ENCODE measurements around the gene MS4A10. TPM values are rescaled to one million over a fixed set of nuclear protein-coding genes. Genes with fewer than 3 reads are reported as not detected.

The MS4A10 gene
- total RNA-seq, 1 experiment from 2014 or later = not detected

- Mint-ChIP-seq H3K27ac (no peak overlapping the region), H3K27me3 (ENCODE audit: low read depth) (peaks cover 22% of the 10 kb centered on the region), H3K4me1 (no peaks in the 10 kb centered on the region), H3K9me3 (peaks cover 10% of the 10 kb centered on the region), H3K4me3 (no peak overlapping the region), H3K36me3 (no peaks in the 10 kb centered on the region)
- DNase-seq (ENCODE audit: low spot score) = no peak
- POLR2A ChIA-PET = no interaction called here
- CTCF ChIA-PET = interaction anchor here (1.8 kb wide), 1 partner anchor 86 kb away, joined by 8 read pairs; no protein-coding TSS in a partner anchor
- no peak for ATAC-seq
- TF ChIP-seq, protein P1, sequence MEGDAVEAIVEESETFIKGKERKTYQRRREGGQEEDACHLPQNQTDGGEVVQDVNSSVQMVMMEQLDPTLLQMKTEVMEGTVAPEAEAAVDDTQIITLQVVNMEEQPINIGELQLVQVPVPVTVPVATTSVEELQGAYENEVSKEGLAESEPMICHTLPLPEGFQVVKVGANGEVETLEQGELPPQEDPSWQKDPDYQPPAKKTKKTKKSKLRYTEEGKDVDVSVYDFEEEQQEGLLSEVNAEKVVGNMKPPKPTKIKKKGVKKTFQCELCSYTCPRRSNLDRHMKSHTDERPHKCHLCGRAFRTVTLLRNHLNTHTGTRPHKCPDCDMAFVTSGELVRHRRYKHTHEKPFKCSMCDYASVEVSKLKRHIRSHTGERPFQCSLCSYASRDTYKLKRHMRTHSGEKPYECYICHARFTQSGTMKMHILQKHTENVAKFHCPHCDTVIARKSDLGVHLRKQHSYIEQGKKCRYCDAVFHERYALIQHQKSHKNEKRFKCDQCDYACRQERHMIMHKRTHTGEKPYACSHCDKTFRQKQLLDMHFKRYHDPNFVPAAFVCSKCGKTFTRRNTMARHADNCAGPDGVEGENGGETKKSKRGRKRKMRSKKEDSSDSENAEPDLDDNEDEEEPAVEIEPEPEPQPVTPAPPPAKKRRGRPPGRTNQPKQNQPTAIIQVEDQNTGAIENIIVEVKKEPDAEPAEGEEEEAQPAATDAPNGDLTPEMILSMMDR (IDR thresholded peaks at IDR 0.05) = no peak
- TF ChIP-seq, protein P2, sequence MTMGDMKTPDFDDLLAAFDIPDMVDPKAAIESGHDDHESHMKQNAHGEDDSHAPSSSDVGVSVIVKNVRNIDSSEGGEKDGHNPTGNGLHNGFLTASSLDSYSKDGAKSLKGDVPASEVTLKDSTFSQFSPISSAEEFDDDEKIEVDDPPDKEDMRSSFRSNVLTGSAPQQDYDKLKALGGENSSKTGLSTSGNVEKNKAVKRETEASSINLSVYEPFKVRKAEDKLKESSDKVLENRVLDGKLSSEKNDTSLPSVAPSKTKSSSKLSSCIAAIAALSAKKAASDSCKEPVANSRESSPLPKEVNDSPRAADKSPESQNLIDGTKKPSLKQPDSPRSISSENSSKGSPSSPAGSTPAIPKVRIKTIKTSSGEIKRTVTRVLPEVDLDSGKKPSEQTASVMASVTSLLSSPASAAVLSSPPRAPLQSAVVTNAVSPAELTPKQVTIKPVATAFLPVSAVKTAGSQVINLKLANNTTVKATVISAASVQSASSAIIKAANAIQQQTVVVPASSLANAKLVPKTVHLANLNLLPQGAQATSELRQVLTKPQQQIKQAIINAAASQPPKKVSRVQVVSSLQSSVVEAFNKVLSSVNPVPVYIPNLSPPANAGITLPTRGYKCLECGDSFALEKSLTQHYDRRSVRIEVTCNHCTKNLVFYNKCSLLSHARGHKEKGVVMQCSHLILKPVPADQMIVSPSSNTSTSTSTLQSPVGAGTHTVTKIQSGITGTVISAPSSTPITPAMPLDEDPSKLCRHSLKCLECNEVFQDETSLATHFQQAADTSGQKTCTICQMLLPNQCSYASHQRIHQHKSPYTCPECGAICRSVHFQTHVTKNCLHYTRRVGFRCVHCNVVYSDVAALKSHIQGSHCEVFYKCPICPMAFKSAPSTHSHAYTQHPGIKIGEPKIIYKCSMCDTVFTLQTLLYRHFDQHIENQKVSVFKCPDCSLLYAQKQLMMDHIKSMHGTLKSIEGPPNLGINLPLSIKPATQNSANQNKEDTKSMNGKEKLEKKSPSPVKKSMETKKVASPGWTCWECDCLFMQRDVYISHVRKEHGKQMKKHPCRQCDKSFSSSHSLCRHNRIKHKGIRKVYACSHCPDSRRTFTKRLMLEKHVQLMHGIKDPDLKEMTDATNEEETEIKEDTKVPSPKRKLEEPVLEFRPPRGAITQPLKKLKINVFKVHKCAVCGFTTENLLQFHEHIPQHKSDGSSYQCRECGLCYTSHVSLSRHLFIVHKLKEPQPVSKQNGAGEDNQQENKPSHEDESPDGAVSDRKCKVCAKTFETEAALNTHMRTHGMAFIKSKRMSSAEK (CRISPR knock-in tag; IDR thresholded peaks at IDR 0.05; ENCODE audit: borderline replicate concordance) = no peak
- TF ChIP-seq TEAD4 (CRISPR knock-in tag; IDR thresholded peaks at IDR 0.05) (no peak), MAX (CRISPR knock-in tag; IDR thresholded peaks at IDR 0.05) (no peak), ZNF423 (CRISPR knock-in tag; IDR thresholded peaks at IDR 0.05) (no peak), SMAD4 (CRISPR knock-in tag; IDR thresholded peaks at IDR 0.05) (no peak), NFATC4 (CRISPR knock-in tag; IDR thresholded peaks at IDR 0.05) (no peak)
Measured at GRCh38 chr11:60801194-60801593, 16.1 kb downstream of the MS4A10 start.

- Mint-ChIP-seq H3K27ac (no peak overlapping the region), H3K4me3 (no peak overlapping the region), H3K9me3 (peaks cover 3% of the 10 kb centered on the region; the same call in 1 of the 2 replicates), H3K4me1 (no peaks in the 10 kb centered on the region), H3K27me3 (ENCODE audit: low read depth) (peaks cover 22% of the 10 kb centered on the region), H3K36me3 (no peaks in the 10 kb centered on the region)
- ATAC-seq (no peak), DNase-seq (ENCODE audit: low spot score) (no peak)
- ChIA-PET CTCF (interaction anchor here (0.7 to 1.9 kb wide), 4 partner anchors 41 to 569 kb away, joined by 3 to 5 read pairs (median 4); no protein-coding TSS in a partner anchor), POLR2A (no interaction called here)
- TF ChIP-seq JAZF1 (CRISPR knock-in tag; IDR thresholded peaks at IDR 0.05) (no peak), ZNF512 (CRISPR knock-in tag; IDR thresholded peaks at IDR 0.05; ENCODE audit: borderline replicate concordance) (no peak), ETV6 (CRISPR knock-in tag; IDR thresholded peaks at IDR 0.05) (no peak), ARID4B (CRISPR knock-in tag; IDR thresholded peaks at IDR 0.05; ENCODE audit: borderline replicate concordance) (no peak), TEAD1 (CRISPR knock-in tag; IDR thresholded peaks at IDR 0.05) (no peak), FOXP4 (CRISPR knock-in tag; IDR thresholded peaks at IDR 0.05) (no peak)
- TF ChIP-seq, protein P3, sequence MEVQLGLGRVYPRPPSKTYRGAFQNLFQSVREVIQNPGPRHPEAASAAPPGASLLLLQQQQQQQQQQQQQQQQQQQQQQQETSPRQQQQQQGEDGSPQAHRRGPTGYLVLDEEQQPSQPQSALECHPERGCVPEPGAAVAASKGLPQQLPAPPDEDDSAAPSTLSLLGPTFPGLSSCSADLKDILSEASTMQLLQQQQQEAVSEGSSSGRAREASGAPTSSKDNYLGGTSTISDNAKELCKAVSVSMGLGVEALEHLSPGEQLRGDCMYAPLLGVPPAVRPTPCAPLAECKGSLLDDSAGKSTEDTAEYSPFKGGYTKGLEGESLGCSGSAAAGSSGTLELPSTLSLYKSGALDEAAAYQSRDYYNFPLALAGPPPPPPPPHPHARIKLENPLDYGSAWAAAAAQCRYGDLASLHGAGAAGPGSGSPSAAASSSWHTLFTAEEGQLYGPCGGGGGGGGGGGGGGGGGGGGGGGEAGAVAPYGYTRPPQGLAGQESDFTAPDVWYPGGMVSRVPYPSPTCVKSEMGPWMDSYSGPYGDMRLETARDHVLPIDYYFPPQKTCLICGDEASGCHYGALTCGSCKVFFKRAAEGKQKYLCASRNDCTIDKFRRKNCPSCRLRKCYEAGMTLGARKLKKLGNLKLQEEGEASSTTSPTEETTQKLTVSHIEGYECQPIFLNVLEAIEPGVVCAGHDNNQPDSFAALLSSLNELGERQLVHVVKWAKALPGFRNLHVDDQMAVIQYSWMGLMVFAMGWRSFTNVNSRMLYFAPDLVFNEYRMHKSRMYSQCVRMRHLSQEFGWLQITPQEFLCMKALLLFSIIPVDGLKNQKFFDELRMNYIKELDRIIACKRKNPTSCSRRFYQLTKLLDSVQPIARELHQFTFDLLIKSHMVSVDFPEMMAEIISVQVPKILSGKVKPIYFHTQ (CRISPR knock-in tag; IDR thresholded peaks at IDR 0.05) = no peak
- TF ChIP-seq, protein P4, sequence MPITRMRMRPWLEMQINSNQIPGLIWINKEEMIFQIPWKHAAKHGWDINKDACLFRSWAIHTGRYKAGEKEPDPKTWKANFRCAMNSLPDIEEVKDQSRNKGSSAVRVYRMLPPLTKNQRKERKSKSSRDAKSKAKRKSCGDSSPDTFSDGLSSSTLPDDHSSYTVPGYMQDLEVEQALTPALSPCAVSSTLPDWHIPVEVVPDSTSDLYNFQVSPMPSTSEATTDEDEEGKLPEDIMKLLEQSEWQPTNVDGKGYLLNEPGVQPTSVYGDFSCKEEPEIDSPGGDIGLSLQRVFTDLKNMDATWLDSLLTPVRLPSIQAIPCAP (CRISPR knock-in tag; IDR thresholded peaks at IDR 0.05) = no peak
Measured at GRCh38 chr11:60803273-60803936, 18.3 kb downstream of the MS4A10 start.

All from WTC11 (cell line).